ENCODE results near the gene DICER1.

Gene DICER1

GRCh38 chr14:95039993-95040348 is 117.4 kb downstream of the DICER1 start:
- H3K4me3 ChIP-seq (replicated peaks; ENCODE audit: insufficient read depth, low read length), result no peak overlapping the region
- no peak overlapping the region for H3K27ac ChIP-seq (replicated peaks)
- H3K27me3 ChIP-seq (ENCODE audit: insufficient read depth, poor library complexity, severe bottlenecking), result peaks cover 6% of the 10 kb centered on the region
- no peak for TF ChIP-seq GABPA (IDR thresholded peaks at IDR 0.05; ENCODE audit: low read depth)
- TF ChIP-seq SPI1 (IDR thresholded peaks at IDR 0.05; ENCODE audit: borderline replicate concordance, low read depth), result no peak
- TF ChIP-seq, protein P1, sequence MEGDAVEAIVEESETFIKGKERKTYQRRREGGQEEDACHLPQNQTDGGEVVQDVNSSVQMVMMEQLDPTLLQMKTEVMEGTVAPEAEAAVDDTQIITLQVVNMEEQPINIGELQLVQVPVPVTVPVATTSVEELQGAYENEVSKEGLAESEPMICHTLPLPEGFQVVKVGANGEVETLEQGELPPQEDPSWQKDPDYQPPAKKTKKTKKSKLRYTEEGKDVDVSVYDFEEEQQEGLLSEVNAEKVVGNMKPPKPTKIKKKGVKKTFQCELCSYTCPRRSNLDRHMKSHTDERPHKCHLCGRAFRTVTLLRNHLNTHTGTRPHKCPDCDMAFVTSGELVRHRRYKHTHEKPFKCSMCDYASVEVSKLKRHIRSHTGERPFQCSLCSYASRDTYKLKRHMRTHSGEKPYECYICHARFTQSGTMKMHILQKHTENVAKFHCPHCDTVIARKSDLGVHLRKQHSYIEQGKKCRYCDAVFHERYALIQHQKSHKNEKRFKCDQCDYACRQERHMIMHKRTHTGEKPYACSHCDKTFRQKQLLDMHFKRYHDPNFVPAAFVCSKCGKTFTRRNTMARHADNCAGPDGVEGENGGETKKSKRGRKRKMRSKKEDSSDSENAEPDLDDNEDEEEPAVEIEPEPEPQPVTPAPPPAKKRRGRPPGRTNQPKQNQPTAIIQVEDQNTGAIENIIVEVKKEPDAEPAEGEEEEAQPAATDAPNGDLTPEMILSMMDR (IDR thresholded peaks at IDR 0.05; ENCODE audit: insufficient read depth, low read length), result no peak
- TF ChIP-seq POLR2AphosphoS5 (IDR thresholded peaks at IDR 0.05; ENCODE audit: low read depth), result no peak
- TF ChIP-seq, protein P2, sequence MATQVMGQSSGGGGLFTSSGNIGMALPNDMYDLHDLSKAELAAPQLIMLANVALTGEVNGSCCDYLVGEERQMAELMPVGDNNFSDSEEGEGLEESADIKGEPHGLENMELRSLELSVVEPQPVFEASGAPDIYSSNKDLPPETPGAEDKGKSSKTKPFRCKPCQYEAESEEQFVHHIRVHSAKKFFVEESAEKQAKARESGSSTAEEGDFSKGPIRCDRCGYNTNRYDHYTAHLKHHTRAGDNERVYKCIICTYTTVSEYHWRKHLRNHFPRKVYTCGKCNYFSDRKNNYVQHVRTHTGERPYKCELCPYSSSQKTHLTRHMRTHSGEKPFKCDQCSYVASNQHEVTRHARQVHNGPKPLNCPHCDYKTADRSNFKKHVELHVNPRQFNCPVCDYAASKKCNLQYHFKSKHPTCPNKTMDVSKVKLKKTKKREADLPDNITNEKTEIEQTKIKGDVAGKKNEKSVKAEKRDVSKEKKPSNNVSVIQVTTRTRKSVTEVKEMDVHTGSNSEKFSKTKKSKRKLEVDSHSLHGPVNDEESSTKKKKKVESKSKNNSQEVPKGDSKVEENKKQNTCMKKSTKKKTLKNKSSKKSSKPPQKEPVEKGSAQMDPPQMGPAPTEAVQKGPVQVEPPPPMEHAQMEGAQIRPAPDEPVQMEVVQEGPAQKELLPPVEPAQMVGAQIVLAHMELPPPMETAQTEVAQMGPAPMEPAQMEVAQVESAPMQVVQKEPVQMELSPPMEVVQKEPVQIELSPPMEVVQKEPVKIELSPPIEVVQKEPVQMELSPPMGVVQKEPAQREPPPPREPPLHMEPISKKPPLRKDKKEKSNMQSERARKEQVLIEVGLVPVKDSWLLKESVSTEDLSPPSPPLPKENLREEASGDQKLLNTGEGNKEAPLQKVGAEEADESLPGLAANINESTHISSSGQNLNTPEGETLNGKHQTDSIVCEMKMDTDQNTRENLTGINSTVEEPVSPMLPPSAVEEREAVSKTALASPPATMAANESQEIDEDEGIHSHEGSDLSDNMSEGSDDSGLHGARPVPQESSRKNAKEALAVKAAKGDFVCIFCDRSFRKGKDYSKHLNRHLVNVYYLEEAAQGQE (IDR thresholded peaks at IDR 0.05; ENCODE audit: insufficient replicate concordance, low read depth), result no peak
- DNase-seq (ENCODE audit: low read depth in 1 of 2, low spot score in 1 of 2), result no peak

GRCh38 chr14:95039259-95039992 is 117.9 kb downstream of the DICER1 start:
- DNase-seq (ENCODE audit: low read depth in 1 of 2, low spot score in 1 of 2), result no peak
- Histone ChIP-seq H3K27ac (replicated peaks) (no peak overlapping the region), H3K4me3 (replicated peaks; ENCODE audit: insufficient read depth, low read length) (no peak overlapping the region), H3K27me3 (ENCODE audit: insufficient read depth, poor library complexity, severe bottlenecking) (peaks cover 3% of the 10 kb centered on the region)
- TF ChIP-seq, protein P2 (IDR thresholded peaks at IDR 0.05; ENCODE audit: insufficient replicate concordance, low read depth), result no peak
- TF ChIP-seq POLR2AphosphoS5 (IDR thresholded peaks at IDR 0.05; ENCODE audit: low read depth) (no peak), SPI1 (IDR thresholded peaks at IDR 0.05; ENCODE audit: borderline replicate concordance, low read depth) (no peak), GABPA (IDR thresholded peaks at IDR 0.05; ENCODE audit: low read depth) (no peak)
- TF ChIP-seq, protein P1 (IDR thresholded peaks at IDR 0.05; ENCODE audit: insufficient read depth, low read length), result no peak

- Histone ChIP-seq H3K4me3 (replicated peaks; ENCODE audit: insufficient read depth, low read length) (no peak overlapping the region), H3K27me3 (ENCODE audit: insufficient read depth, poor library complexity, severe bottlenecking) (peaks cover 3% of the 10 kb centered on the region), H3K27ac (replicated peaks) (no peak overlapping the region)
- no peak for DNase-seq (ENCODE audit: low read depth in 1 of 2, low spot score in 1 of 2)
- TF ChIP-seq SPI1 (IDR thresholded peaks at IDR 0.05; ENCODE audit: borderline replicate concordance, low read depth) (no peak), GABPA (IDR thresholded peaks at IDR 0.05; ENCODE audit: low read depth) (no peak), POLR2AphosphoS5 (IDR thresholded peaks at IDR 0.05; ENCODE audit: low read depth) (no peak)
- TF ChIP-seq, protein P1 (IDR thresholded peaks at IDR 0.05; ENCODE audit: insufficient read depth, low read length), result no peak
- TF ChIP-seq, protein P2 (IDR thresholded peaks at IDR 0.05; ENCODE audit: insufficient replicate concordance, low read depth), result no peak
Observed at GRCh38 chr14:95038521-95039250, 118.6 kb downstream of the DICER1 start.
